Rectal smooth muscle tissue (tissue), 1 donor: Measurements from ENCODE around the gene ARHGEF39.
"Not testable (repeated sequence)": the region's sequence is repeated elsewhere in the genome, so short reads cannot be mapped to it uniquely, and the experiment has no call there.

Experiments used
- H3K27ac ChIP-seq: one replicate; pipeline ENCODE4 v1.7.0; 2013; ENCODE audit warnings: low read depth, low read length, inconsistent platforms
- H3K27me3 ChIP-seq: one replicate; pipeline ENCODE4 v1.7.0; 2013; ENCODE audit warnings: low read length; ENCODE audit not compliant: control insufficient read depth, insufficient read depth
- H3K36me3 ChIP-seq: one replicate; pipeline ENCODE4 v1.7.0; 2013; ENCODE audit warnings: low read length; ENCODE audit not compliant: control insufficient read depth, insufficient read depth
- H3K4me1 ChIP-seq: one replicate; pipeline ENCODE4 v1.7.0; 2013; ENCODE audit warnings: low read length; ENCODE audit not compliant: control insufficient read depth, insufficient read depth
- H3K4me3 ChIP-seq: one replicate; pipeline ENCODE4 v1.7.0; 2013; ENCODE audit warnings: low read length
- H3K9ac ChIP-seq: one replicate; pipeline ENCODE4 v1.7.0; 2013; ENCODE audit warnings: low read length

ARHGEF39 gene

GRCh38 chr9:35652829-35653209, 12.2 kb downstream of the ARHGEF39 start:
- Histone ChIP-seq H3K36me3 (no peaks in the 10 kb centered on the region), H3K27me3 (no peaks in the 10 kb centered on the region), H3K27ac (no peak overlapping the region), H3K9ac (no peak overlapping the region), H3K4me3 (no peak overlapping the region), H3K4me1 (peaks cover 12% of the 10 kb centered on the region)

GRCh38 chr9:35651956-35652828, 12.8 kb downstream of the ARHGEF39 start:
- Histone ChIP-seq H3K27me3 (no peaks in the 10 kb centered on the region), H3K36me3 (no peaks in the 10 kb centered on the region), H3K4me3 (no peak overlapping the region), H3K9ac (no peak overlapping the region), H3K4me1 (peaks cover 8% of the 10 kb centered on the region), H3K27ac (no peak overlapping the region)

GRCh38 chr9:35650341-35651158, 14.4 kb downstream of the ARHGEF39 start, which contains the start of gene SIT1:
Gene SIT1, minus strand, starts transcription at chr9:35650931. Its CDS starts 78 bp downstream, at chr9:35650853.
- Histone ChIP-seq H3K9ac (no peak within 1 kb of the TSS), H3K4me1 (peaks cover 3% of the 10 kb centered on the region), H3K27ac (no peak within 1 kb of the TSS), H3K27me3 (no peaks in the 10 kb centered on the region), H3K4me3 (peak within 1 kb of the TSS; percentile 52), H3K36me3 (no peaks in the 10 kb centered on the region)

GRCh38 chr9:35649431-35650340, 15.3 kb downstream of the ARHGEF39 start:
- H3K27ac ChIP-seq: no peak overlapping the region
- H3K4me1 ChIP-seq: peaks cover 3% of the 10 kb centered on the region
- H3K27me3 ChIP-seq: no peaks in the 10 kb centered on the region
- H3K9ac ChIP-seq: no peak overlapping the region
- peak overlapping the region; percentile 52 for H3K4me3 ChIP-seq
- no peaks in the 10 kb centered on the region for H3K36me3 ChIP-seq

- H3K4me3 ChIP-seq: peak overlapping the region; percentile 91
- H3K27me3 ChIP-seq: no peaks in the 10 kb centered on the region
- no peaks in the 10 kb centered on the region for H3K36me3 ChIP-seq
- peak overlapping the region; percentile 47 for H3K9ac ChIP-seq
- H3K4me1 ChIP-seq: peaks cover 3% of the 10 kb centered on the region
- peak overlapping the region; percentile 89 for H3K27ac ChIP-seq
Observed at GRCh38 chr9:35646533-35647265, 18.3 kb downstream of the ARHGEF39 start.

GRCh38 chr9:35646153-35646532, 18.9 kb downstream of the ARHGEF39 start:
- Histone ChIP-seq H3K4me3 (peak overlapping the region; percentile 91), H3K9ac (peak overlapping the region; percentile 21), H3K36me3 (no peaks in the 10 kb centered on the region), H3K27me3 (no peaks in the 10 kb centered on the region), H3K27ac (peak overlapping the region; percentile 89), H3K4me1 (peaks cover 3% of the 10 kb centered on the region)

GRCh38 chr9:35645736-35646135, 19.3 kb downstream of the ARHGEF39 start:
- H3K27me3 ChIP-seq, H3K27ac ChIP-seq, H3K36me3 ChIP-seq, H3K4me1 ChIP-seq, H3K9ac ChIP-seq: not testable (repeated sequence)
- H3K4me3 ChIP-seq: peak overlapping the region; percentile 91

GRCh38 chr9:35643046-35643445, 21.9 kb downstream of the ARHGEF39 start:
- H3K4me3 ChIP-seq: no peak overlapping the region
- peaks cover 3% of the 10 kb centered on the region for H3K4me1 ChIP-seq
- H3K27ac ChIP-seq: no peak overlapping the region
- H3K9ac ChIP-seq: no peak overlapping the region
- H3K27me3 ChIP-seq: no peaks in the 10 kb centered on the region
- no peaks in the 10 kb centered on the region for H3K36me3 ChIP-seq

GRCh38 chr9:35641478-35641877, 23.5 kb downstream of the ARHGEF39 start:
- not testable (repeated sequence) for H3K4me3 ChIP-seq, H3K9ac ChIP-seq, H3K4me1 ChIP-seq, H3K36me3 ChIP-seq, H3K27me3 ChIP-seq, H3K27ac ChIP-seq

GRCh38 chr9:35640431-35640830, 24.6 kb downstream of the ARHGEF39 start:
- not testable (repeated sequence) for H3K4me3 ChIP-seq, H3K4me1 ChIP-seq, H3K9ac ChIP-seq, H3K36me3 ChIP-seq, H3K27me3 ChIP-seq, H3K27ac ChIP-seq

GRCh38 chr9:35639631-35640030, 25.4 kb downstream of the ARHGEF39 start:
- Histone ChIP-seq H3K27me3 (no peaks in the 10 kb centered on the region), H3K4me3 (no peak overlapping the region), H3K27ac (no peak overlapping the region), H3K36me3 (no peaks in the 10 kb centered on the region), H3K9ac (no peak overlapping the region), H3K4me1 (no peaks in the 10 kb centered on the region)
